ENCODE data around the gene LBP. TPM values are rescaled to one million over a fixed set of nuclear protein-coding genes. Genes with fewer than 3 reads are reported as not detected.

Gene LBP
- total RNA-seq, 4 donors from 2014 or later: not detected

- H3K27me3 ChIP-seq: peaks cover 7% of the 10 kb centered on the region
- WGBS, 2 donors (ENCODE audit: low coverage in 1 of 2): 70 to 71% methylated on average over 2 to 4 of the region's 4 CpGs
- no peaks in the 10 kb centered on the region for H3K4me1 ChIP-seq
- in situ Hi-C loops (cut with MboI; ENCODE audit: low pct_ligation_motif_present in 1 of 4, low pct_unique_long_range_greater_than_20kb in 1 of 4, low sequenced_read_pairs in 3 of 4) (no loop called here), intact Hi-C loops (cut with DNase I; ENCODE audit: low total_unique reads) (no loop called here)
- no peaks in the 10 kb centered on the region for H3K9me3 ChIP-seq
- TF ChIP-seq POLR2AphosphoS5 (IDR thresholded peaks at IDR 0.05) (no peak), POLR2A (IDR thresholded peaks at IDR 0.05) (no peak), CTCF (IDR thresholded peaks at IDR 0.05) (no peak), EP300 (IDR thresholded peaks at IDR 0.05; ENCODE audit: low read depth) (no peak)
- DNase-seq: no peak
- no peak overlapping the region for H3K27ac ChIP-seq
- no peaks in the 10 kb centered on the region for H3K36me3 ChIP-seq
- no peak overlapping the region for H3K4me3 ChIP-seq
These were observed 36.9 kb downstream of the LBP start for GRCh38 chr20:38383147-38383546.

GRCh38 chr20:38386004-38386403 is 39.7 kb downstream of the LBP start:
- 72 to 100% methylated on average over 1 to 8 of the region's 8 CpGs for WGBS, 2 donors (ENCODE audit: low coverage in 1 of 2)
- Histone ChIP-seq H3K4me3 (no peak overlapping the region), H3K27me3 (peaks cover 7% of the 10 kb centered on the region), H3K4me1 (no peaks in the 10 kb centered on the region), H3K36me3 (no peaks in the 10 kb centered on the region), H3K27ac (no peak overlapping the region), H3K9me3 (no peaks in the 10 kb centered on the region)
- TF ChIP-seq POLR2A (IDR thresholded peaks at IDR 0.05): no peak
- no peak for TF ChIP-seq CTCF (IDR thresholded peaks at IDR 0.05)
- TF ChIP-seq POLR2AphosphoS5 (IDR thresholded peaks at IDR 0.05): no peak
- no peak for TF ChIP-seq EP300 (IDR thresholded peaks at IDR 0.05; ENCODE audit: low read depth)
- intact Hi-C loops (cut with DNase I; ENCODE audit: low total_unique reads) (no loop called here), in situ Hi-C loops (cut with MboI; ENCODE audit: low pct_ligation_motif_present in 1 of 4, low pct_unique_long_range_greater_than_20kb in 1 of 4, low sequenced_read_pairs in 3 of 4) (no loop called here)
- DNase-seq: no peak

GRCh38 chr20:38386851-38387250 is 40.6 kb downstream of the LBP start:
- Histone ChIP-seq H3K9me3 (no peaks in the 10 kb centered on the region), H3K36me3 (no peaks in the 10 kb centered on the region), H3K4me3 (no peak overlapping the region), H3K27me3 (peaks cover 7% of the 10 kb centered on the region), H3K4me1 (no peaks in the 10 kb centered on the region), H3K27ac (no peak overlapping the region)
- intact Hi-C loops (cut with DNase I; ENCODE audit: low total_unique reads) (no loop called here), in situ Hi-C loops (cut with MboI; ENCODE audit: low pct_ligation_motif_present in 1 of 4, low pct_unique_long_range_greater_than_20kb in 1 of 4, low sequenced_read_pairs in 3 of 4) (no loop called here)
- 66 to 67% methylated on average over 2 of the region's 2 CpGs for WGBS, 2 donors (ENCODE audit: low coverage in 1 of 2)
- TF ChIP-seq CTCF (IDR thresholded peaks at IDR 0.05) (no peak), POLR2AphosphoS5 (IDR thresholded peaks at IDR 0.05) (no peak), POLR2A (IDR thresholded peaks at IDR 0.05) (no peak), EP300 (IDR thresholded peaks at IDR 0.05; ENCODE audit: low read depth) (no peak)
- no peak for DNase-seq

- 69 to 72% methylated on average over 4 of the region's 4 CpGs for WGBS, 2 donors (ENCODE audit: low coverage in 1 of 2)
- in situ Hi-C loops (cut with MboI; ENCODE audit: low pct_ligation_motif_present in 1 of 4, low pct_unique_long_range_greater_than_20kb in 1 of 4, low sequenced_read_pairs in 3 of 4): no loop called here
These were observed 41.7 kb downstream of the LBP start for GRCh38 chr20:38387953-38388352.

More at GRCh38 chr20:38387953-38388352, 41.7 kb downstream of the LBP start:
- H3K36me3 ChIP-seq: no peaks in the 10 kb centered on the region
- no peak overlapping the region for H3K4me3 ChIP-seq
- H3K27me3 ChIP-seq: peaks cover 7% of the 10 kb centered on the region
- DNase-seq: no peak
- no peak overlapping the region for H3K27ac ChIP-seq
- intact Hi-C loops (cut with DNase I; ENCODE audit: low total_unique reads): no loop called here
- TF ChIP-seq POLR2A (IDR thresholded peaks at IDR 0.05) (no peak), EP300 (IDR thresholded peaks at IDR 0.05; ENCODE audit: low read depth) (no peak), CTCF (IDR thresholded peaks at IDR 0.05) (no peak), POLR2AphosphoS5 (IDR thresholded peaks at IDR 0.05) (no peak)
- H3K4me1 ChIP-seq: no peaks in the 10 kb centered on the region
- H3K9me3 ChIP-seq: no peaks in the 10 kb centered on the region
